Natural killer cell (primary cell): Measurements from ENCODE around the gene E2F7. TPM values are rescaled to one million over a fixed set of nuclear protein-coding genes. Genes with fewer than 3 reads are reported as not detected.

ENCODE experiments used
- ATAC-seq, 3 donors: fragments of 150-1000 bp in 2 of 3; fragments of 200-7000 bp in 1 of 3; cut with Tn5 transposase; 1 replicate in 1 of 3; 2 replicates in 2 of 3; pipeline ENCODE4 v1.10.0; 2021; ENCODE audit warnings: mild to moderate bottlenecking in 2 of 3, moderate library complexity in 2 of 3
- DNase-seq, 2 donors: peaks; one replicate each; pipeline versions ENCODE4 v3.0.0 to v3.0.0-alpha.2; 2013 to 2021; ENCODE audit warnings: mixed read lengths in 1 of 2
- H3K27ac ChIP-seq: one replicate; pipeline ENCODE4 v1.5.1; 2013; ENCODE audit warnings: mild to moderate bottlenecking, low read length
- H3K27me3 ChIP-seq: one replicate; pipeline ENCODE4 v1.6.1; 2013; ENCODE audit warnings: low read length; ENCODE audit not compliant: control insufficient read depth, insufficient read depth
- H3K36me3 ChIP-seq: one replicate; pipeline ENCODE4 v1.6.1; 2013; ENCODE audit warnings: low read length; ENCODE audit not compliant: control insufficient read depth, insufficient read depth
- H3K4me1 ChIP-seq: one replicate; pipeline ENCODE4 v1.6.1; 2013; ENCODE audit warnings: low read length; ENCODE audit not compliant: control insufficient read depth, insufficient read depth
- H3K4me3 ChIP-seq: one replicate; pipeline ENCODE4 v1.5.1; 2013; ENCODE audit warnings: low read length
- H3K9me3 ChIP-seq: one replicate; pipeline ENCODE4 v1.6.1; 2013; ENCODE audit warnings: low read length; ENCODE audit not compliant: control insufficient read depth, insufficient read depth
- H3K27ac Mint-ChIP-seq, 2 donors: one replicate each; pipeline ENCODE4 v1.8.0; 2022; ENCODE audit warnings: mild to moderate bottlenecking in 2 of 2, mixed read lengths in 2 of 2, moderate library complexity in 1 of 2
- H3K27me3 Mint-ChIP-seq, 2 donors: one replicate each; pipeline ENCODE4 v1.8.0; 2022; ENCODE audit warnings: low read depth in 2 of 2, mixed read lengths in 2 of 2
- H3K36me3 Mint-ChIP-seq: one replicate; pipeline ENCODE4 v1.8.0; 2022; ENCODE audit warnings: mixed read lengths
- H3K4me1 Mint-ChIP-seq, 2 donors: one replicate each; pipeline ENCODE4 v1.8.0; 2022; ENCODE audit warnings: mixed read lengths in 2 of 2
- H3K4me3 Mint-ChIP-seq: one replicate; pipeline ENCODE4 v1.8.0; 2022; ENCODE audit warnings: mild to moderate bottlenecking, moderate library complexity, mixed read lengths
- H3K9me3 Mint-ChIP-seq, 2 donors: one replicate each; pipeline ENCODE4 v1.8.0; 2022; ENCODE audit warnings: mixed read lengths in 2 of 2
- WGBS: methylation state at CpG from one replicate; pipeline ENCODE4 v1.1.7; 2013; ENCODE audit warnings: missing lambda C conversion rate; ENCODE audit not compliant: insufficient coverage; 5-methylcytosine and 5-hydroxymethylcytosine counted together
- intact Hi-C: fragments of 100-400 bp; cut with micrococcal nuclease; formaldehyde crosslinking; loops from one replicate; pipeline ENCODE4 v1.14.2; 2022
- total RNA-seq, 4 donors: library from RNA; stranded (reverse); fragments of 120-200 nt in 1 of 4; gene quantifications; one replicate each; pipeline versions ENCODE4 v1.2.3 to v1.2.4, GENCODE V29; 2013 to 2022
- TF ChIP-seq, protein P1 (sequence below): fragments of 200-600 bp; IDR thresholded peaks from one replicate; pipeline ENCODE4 v1.8.0; 2022; ENCODE audit warnings: antibody characterized with exemption

E2F7 gene
- total RNA-seq, 3 donors from 2014 or later (not counting 1 experiment from before 2014, with no cell fraction given) = 0.30 to 1.1 (median 0.59) TPM

DNA sequence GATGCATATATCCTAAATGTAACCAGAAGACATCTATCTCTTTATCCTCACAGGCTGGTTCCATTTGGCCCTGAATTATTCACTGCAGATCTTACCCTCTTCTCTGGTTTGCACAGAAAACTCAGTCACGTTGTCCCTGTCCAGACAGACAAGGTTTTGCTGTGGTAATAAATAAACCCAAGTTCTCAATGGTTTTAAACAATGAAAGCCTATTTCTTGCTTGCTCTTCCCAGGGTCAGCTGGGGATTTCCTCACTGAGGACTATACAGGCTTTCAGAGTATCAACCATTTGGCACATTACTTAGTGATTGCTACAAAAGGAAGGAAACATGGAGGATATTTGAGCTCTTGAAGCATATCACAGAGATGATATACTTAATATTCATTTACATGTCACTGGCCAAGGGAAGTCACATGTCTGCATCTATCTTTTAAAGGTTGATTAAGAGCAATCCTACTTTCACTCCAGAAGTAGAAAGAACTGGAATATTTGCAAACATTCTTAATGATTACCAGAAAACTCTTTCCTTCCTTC, 24.4 kb upstream of the E2F7 start:
- no peaks in the 10 kb centered on the region for H3K4me1 ChIP-seq
- no peak overlapping the region for H3K4me3 Mint-ChIP-seq

DNA sequence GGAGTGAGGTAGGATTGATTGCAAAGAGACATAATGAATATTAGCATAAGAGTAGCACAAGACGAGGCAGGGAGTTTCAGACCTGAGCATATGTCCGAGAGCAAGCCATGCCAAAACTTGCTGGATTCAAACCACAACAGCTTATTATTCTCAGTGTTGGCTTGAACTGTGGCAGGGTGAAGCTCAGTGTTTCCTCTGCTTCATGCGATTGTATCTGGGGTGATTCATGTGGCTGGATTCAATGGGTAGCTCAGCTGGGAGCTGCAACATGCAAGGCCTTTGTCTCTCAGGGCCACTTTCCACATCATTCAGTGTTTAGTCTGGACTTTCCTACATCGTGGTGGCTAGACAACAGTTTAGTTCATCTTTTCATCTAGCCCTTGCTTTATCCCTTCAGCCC, 22.1 kb upstream of the E2F7 start:
- WGBS = 75% methylated on average over 4 of the region's 4 CpGs
- no peak overlapping the region for H3K27ac Mint-ChIP-seq
- no peaks in the 10 kb centered on the region for H3K4me1 Mint-ChIP-seq

More for the DNA sequence above, 24.4 kb upstream of the E2F7 start:
- no peak overlapping the region for H3K27ac Mint-ChIP-seq
- DNase-seq = no peak
- ATAC-seq = no peak
- H3K36me3 Mint-ChIP-seq = no peaks in the 10 kb centered on the region
- WGBS = 50% methylated on average over 1 of the region's 1 CpG
- Histone ChIP-seq H3K4me3 (no peak overlapping the region), H3K27me3 (no peaks in the 10 kb centered on the region), H3K9me3 (no peaks in the 10 kb centered on the region), H3K36me3 (no peaks in the 10 kb centered on the region), H3K27ac (no peak overlapping the region)
- H3K27me3 Mint-ChIP-seq = peaks cover 0 to 7% of the 10 kb centered on the region in 2 donors
- peaks cover 0 to 2% of the 10 kb centered on the region in 2 donors for H3K9me3 Mint-ChIP-seq
- no peaks in the 10 kb centered on the region for H3K4me1 Mint-ChIP-seq
- intact Hi-C loops = no loop called here
- TF ChIP-seq, protein P1, sequence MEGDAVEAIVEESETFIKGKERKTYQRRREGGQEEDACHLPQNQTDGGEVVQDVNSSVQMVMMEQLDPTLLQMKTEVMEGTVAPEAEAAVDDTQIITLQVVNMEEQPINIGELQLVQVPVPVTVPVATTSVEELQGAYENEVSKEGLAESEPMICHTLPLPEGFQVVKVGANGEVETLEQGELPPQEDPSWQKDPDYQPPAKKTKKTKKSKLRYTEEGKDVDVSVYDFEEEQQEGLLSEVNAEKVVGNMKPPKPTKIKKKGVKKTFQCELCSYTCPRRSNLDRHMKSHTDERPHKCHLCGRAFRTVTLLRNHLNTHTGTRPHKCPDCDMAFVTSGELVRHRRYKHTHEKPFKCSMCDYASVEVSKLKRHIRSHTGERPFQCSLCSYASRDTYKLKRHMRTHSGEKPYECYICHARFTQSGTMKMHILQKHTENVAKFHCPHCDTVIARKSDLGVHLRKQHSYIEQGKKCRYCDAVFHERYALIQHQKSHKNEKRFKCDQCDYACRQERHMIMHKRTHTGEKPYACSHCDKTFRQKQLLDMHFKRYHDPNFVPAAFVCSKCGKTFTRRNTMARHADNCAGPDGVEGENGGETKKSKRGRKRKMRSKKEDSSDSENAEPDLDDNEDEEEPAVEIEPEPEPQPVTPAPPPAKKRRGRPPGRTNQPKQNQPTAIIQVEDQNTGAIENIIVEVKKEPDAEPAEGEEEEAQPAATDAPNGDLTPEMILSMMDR = no peak

DNA sequence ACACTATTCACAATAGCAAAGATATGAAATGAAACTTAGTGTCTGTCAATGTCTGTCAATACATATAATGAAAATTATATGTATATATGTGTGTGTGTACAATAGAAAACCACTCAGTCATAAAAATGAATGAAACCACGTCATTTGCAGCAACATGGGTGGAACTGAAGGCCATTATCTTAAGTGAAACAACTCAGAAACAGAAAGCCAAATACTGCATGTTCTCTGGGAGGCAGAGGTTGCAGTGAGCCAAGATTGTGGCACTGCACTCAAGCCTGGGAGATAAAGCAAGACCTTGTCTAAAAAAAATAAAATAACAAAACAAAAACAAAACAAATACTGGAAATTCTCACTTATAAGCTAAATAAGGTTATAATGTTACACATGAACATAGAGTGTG, 16.7 kb upstream of the E2F7 start:
- Histone ChIP-seq H3K4me3 (no peak overlapping the region), H3K27me3 (no peaks in the 10 kb centered on the region), H3K36me3 (no peaks in the 10 kb centered on the region), H3K27ac (no peak overlapping the region), H3K4me1 (no peaks in the 10 kb centered on the region), H3K9me3 (no peaks in the 10 kb centered on the region)
- ATAC-seq (no peak), DNase-seq (no peak)
- peaks cover 8 to 20% of the 10 kb centered on the region in 2 donors for H3K27me3 Mint-ChIP-seq
- 79% methylated on average over 1 of the region's 1 CpG for WGBS
- H3K36me3 Mint-ChIP-seq = no peaks in the 10 kb centered on the region
- no peak overlapping the region for H3K4me3 Mint-ChIP-seq
- H3K27ac Mint-ChIP-seq = no peak overlapping the region
- intact Hi-C loops = no loop called here
- TF ChIP-seq, protein P1 = no peak
- no peaks in the 10 kb centered on the region for H3K4me1 Mint-ChIP-seq
- no peaks in the 10 kb centered on the region for H3K9me3 Mint-ChIP-seq

More for the DNA sequence above, 22.1 kb upstream of the E2F7 start:
- intact Hi-C loops = no loop called here
- Mint-ChIP-seq H3K36me3 (no peaks in the 10 kb centered on the region), H3K4me3 (no peak overlapping the region), H3K27me3 (peaks cover 0 to 6% of the 10 kb centered on the region in 2 donors), H3K9me3 (peaks cover 0 to 2% of the 10 kb centered on the region in 2 donors)
- no peaks in the 10 kb centered on the region for H3K4me1 ChIP-seq
- H3K36me3 ChIP-seq = no peaks in the 10 kb centered on the region
- ATAC-seq (no peak), DNase-seq (no peak)
- no peak overlapping the region for H3K27ac ChIP-seq
- TF ChIP-seq, protein P1 = no peak
- H3K4me3 ChIP-seq = no peak overlapping the region
- H3K27me3 ChIP-seq = no peaks in the 10 kb centered on the region
- H3K9me3 ChIP-seq = no peaks in the 10 kb centered on the region

DNA sequence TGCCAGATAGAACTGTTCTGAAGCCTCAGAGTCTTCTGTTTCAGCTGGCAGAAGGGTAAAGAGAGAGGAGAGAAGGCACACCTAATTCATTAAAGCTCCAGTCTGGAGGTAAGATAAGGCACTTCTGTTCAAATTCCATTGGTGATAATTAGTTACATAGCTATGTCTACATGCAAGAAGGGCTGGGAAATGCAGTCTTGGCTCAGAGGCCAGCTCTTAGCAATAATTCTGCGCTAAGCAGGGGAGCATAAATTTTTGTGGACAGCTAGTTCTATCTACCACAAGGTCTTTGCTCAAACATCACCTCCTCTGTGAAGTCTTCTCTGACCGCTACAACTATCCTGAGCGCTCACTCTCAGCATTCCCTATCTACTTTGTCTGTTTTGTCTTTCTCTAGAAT, 14.3 kb upstream of the E2F7 start:
- ATAC-seq = no peak
- Histone ChIP-seq H3K9me3 (no peaks in the 10 kb centered on the region), H3K4me3 (no peak overlapping the region), H3K27ac (no peak overlapping the region), H3K4me1 (no peaks in the 10 kb centered on the region), H3K27me3 (no peaks in the 10 kb centered on the region), H3K36me3 (no peaks in the 10 kb centered on the region)
- H3K27me3 Mint-ChIP-seq = peaks cover 15 to 23% of the 10 kb centered on the region in 2 donors
- 92% methylated on average over 3 of the region's 3 CpGs for WGBS
- no peaks in the 10 kb centered on the region for H3K9me3 Mint-ChIP-seq
- no peaks in the 10 kb centered on the region for H3K4me1 Mint-ChIP-seq
- no peak for DNase-seq
- TF ChIP-seq, protein P1 = no peak
- no peak overlapping the region for H3K27ac Mint-ChIP-seq
- intact Hi-C loops = no loop called here
- no peaks in the 10 kb centered on the region for H3K36me3 Mint-ChIP-seq
- no peak overlapping the region for H3K4me3 Mint-ChIP-seq
